GM19463 (cell line): ENCODE measurements around the gene SSMEM1.
"Not testable (repeated sequence)": the region's sequence is repeated elsewhere in the genome, so short reads cannot be mapped to it uniquely, and the experiment has no call there.

Experiments
- ATAC-seq: cut with Tn5 transposase; IDR thresholded peaks from one replicate; pipeline ENCODE4 v1.9.1; 2021; ENCODE audit warnings: mild to moderate bottlenecking, moderate library complexity; ENCODE audit not compliant: unreplicated experiment

The SSMEM1 gene

DNA sequence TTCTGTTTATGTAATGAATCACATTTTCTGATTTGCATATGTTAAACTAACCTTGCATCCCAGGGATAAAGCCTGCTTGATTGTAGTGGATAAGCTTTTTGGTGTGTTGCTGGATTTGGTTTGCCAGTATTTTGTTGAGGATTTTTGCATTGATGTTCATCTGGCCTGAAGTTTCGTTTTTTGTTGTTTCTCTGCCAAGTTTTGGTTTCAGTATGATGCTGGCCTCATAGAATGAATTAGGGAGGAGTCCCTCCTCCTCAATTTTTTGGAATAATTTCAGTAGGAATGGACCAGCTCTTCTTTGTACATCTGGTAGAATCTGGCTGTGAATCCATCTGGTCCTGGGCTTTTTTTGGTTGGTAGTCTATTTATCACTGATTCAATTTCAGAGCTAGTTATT, 35.8 kb downstream of the SSMEM1 start:
- not testable (repeated sequence) for ATAC-seq

DNA sequence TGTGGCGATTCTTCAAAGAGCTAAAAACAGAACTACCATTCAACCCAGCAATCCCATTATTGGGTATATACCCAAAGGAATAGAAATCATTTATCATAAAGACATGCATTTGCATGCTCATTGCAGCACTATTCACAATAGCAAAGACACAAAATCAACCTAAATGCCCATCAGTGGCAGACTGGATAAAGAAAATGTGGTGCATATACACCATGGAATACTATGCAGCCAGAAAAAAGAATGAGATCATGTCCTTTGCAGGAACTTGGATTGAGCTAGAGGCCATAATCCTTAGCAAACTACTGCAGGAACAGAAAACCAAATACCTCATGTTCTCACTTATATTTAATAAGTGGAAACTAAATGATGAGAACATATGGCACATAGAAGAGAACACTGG, 38.8 kb downstream of the SSMEM1 start:
- not testable (repeated sequence) for ATAC-seq

DNA sequence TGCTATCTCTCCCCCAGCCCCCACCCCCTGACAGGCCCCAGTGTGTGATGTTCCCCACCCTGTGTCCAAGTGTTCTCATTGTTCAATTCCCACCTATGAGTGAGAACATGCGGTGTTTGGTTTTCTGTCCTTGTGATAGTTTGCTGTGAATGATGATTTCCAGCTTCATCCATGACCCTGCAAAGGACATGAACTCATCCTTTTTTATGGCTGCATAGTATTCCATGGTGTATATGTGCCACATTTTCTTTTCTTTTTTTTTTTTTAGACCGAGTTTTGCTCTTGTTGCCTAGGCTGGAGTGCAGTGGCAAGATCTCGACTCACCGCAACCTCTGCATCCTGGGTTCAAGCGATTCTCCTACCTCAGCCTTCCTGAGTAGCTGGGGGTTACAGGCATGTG, 41.2 kb downstream of the SSMEM1 start:
- not testable (repeated sequence) for ATAC-seq

DNA sequence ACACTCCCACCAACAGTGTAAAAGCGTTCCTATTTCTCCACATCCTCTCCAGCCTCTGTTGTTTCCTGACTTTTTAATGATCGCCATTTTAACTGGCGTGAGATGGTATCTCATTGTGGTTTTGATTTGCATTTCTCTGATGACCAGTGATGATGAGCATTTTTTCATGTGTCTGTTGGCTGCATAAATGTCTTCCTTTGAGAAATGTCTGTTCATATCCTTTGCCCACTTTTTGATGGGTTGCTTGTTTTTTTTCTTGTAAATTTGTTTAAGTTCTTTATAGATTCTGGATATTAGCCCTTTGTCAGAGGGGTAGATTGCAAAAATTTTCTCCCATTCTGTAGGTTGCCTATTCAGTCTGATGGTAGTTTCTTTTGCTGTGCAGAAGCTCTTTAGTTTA, 42.0 kb downstream of the SSMEM1 start:
- ATAC-seq = not testable (repeated sequence)

DNA sequence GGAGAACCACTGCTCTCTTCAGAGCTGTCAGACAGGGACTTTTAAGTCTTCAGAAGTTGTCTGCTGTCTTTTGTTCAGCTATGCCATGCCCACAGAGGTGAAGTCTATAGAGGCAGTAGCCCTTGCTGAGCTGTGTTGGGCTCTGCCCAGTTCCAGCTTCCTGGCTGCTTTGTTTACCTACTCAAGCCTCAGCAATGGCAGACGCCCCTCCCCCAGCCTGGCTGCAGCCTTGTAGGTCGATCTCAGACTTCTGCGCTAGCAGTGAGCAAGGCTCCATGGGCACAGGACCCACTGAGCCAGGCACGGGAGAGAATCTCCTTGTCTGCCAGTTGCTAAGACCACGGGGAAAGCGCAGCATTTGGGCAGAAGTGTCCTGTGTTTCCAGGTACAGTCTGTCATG, 46.9 kb downstream of the SSMEM1 start:
- ATAC-seq = no peak

DNA sequence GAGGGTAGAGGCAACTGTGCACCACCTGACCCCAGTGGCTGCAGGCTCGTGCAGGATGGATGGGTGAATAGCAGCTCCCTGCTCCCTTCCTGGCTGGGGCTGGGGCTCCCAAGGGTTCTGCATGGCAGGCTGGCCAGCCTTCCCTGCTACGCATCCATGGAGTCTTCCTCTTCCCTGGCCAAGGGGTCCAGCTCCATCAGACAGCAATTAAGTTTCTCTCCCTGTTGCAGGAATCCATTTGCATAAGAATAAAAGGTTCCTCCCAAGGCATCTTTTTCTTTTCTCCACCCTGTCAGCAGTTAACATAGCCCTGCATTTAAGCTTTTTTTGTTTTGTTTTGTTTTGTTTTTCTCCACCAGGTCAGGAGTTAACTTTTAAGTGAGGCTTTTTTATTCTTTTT, 49.0 kb downstream of the SSMEM1 start:
- ATAC-seq = no peak

DNA sequence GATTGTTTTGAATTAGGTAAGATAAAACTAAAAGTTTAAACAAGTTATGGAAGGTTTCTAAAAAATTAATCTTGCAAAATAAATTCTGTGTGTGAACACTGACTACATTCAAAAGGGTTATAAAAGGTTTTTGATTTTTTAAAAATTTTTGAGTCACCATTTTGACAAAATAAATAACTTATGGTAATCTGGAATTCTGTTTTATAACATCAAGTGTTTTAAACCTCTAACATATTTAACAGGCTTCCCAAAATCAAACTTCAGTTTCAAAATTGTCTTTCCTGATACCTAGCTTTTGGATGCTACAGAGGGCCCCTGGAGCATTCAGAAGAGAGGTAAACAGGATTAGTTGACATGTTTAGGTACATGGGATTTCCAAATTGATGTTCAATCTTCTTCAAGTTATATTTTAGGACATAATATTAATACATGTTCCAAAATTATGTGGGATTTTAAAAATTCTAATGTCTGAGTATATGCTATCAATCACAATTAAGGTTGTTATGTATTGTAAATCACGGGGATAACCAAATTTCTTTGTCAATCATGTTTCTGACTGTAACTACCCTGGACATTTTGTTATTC, 50.9 kb downstream of the SSMEM1 start:
- no peak for ATAC-seq

DNA sequence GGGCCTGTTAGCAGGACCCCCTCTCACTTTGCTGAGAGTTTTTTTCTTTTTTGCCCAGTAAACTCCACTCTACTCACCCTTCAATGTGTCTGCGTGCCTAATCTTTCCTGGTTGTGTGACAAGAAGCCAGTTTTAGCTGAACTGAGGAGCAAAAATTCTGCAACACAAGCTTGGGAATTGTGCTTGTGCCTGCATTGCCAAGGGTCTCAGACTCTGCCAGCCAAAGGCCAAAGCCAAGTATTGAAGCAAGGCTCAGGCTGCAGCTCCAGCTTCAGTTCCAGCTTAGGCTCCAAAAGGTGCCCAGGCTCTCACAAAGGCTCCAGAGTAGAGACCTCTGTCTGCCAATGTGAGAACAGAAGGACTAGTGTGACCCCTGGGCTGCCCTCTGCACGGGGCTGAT, 54.8 kb downstream of the SSMEM1 start:
- ATAC-seq = no peak

DNA sequence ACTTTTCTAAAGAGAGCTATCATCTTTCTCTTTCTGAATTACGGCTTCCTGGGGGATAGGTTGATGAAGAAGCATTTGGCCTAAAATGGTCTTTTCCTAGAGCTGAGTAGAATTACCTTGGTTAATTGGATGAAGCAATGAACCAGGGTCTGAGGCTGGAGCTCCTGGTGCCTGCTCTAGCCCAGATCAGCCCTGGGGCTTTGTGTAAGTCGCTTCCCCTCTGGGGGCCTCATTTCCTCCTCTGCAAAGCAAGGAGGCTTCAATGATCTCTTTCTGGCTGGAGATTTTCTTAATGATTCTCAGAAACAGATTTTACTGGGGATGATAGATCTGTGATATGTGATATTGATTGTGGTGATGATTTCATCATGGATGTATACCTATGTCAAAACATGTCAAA, 55.5 kb downstream of the SSMEM1 start:
- no peak for ATAC-seq
